ENCODE results near the gene SFSWAP.

Gene SFSWAP

DNA sequence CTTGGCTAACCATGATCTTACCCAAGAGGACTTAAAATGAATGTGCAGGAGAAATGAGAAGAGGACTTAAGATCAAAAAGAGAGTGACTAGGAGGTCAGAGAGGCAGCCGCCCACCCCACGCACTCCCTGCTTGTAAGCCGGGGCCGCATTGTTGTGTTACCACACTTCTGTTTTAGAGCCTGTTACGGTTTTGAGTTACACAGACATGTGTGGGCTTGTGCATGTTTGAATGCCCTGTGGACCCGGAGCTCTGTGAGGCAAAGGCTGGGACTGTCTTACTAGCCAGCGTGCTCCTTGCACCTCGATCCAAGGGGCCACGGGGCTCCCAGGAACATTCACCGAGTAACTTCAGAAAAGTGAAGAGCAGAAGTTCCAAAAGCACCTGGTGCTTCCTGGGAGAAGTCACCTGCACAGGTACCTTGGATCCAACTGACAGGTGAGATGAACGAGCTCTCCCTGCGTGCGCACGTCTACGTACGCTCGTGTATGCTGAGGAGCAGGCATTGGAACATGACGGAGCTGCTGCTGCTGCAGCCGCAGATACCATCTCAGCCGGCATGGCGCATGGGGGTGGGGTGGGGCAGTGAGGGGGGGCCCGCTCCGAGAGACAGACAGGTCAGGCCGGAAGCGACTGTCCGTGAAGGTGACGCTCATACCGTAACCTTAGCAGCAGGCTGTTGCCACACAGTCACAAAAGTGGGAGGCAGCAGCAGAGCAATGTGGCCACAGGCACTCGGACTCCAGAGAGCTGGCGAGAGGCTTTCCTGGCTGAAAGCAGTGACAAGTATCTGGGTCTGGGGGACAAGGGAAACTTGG is 23.7 kb downstream of the SFSWAP start:
- H3K4me2 ChIP-seq (ENCODE audit: low read length), result no peak overlapping the region
- H3K9me2 ChIP-seq (replicated peaks; ENCODE audit: control insufficient read depth, low read length), result no peaks in the 10 kb centered on the region
- peaks cover 5% of the 10 kb centered on the region; the same call in 1 of the 2 replicates for H3F3A ChIP-seq (ENCODE audit: control insufficient read depth, insufficient read depth)
- no peak overlapping the region for H3K4me3 ChIP-seq (ENCODE audit: low read length)
- peaks cover 77% of the 10 kb centered on the region for H3K36me3 ChIP-seq (ENCODE audit: control insufficient read depth, low read length)
- TF ChIP-seq EZH2phosphoT487 (IDR thresholded peaks at IDR 0.05; ENCODE audit: borderline replicate concordance, low read length), result no peak
- H3K9me3 ChIP-seq (ENCODE audit: control insufficient read depth, insufficient read depth, low read length), result no peaks in the 10 kb centered on the region
- H3K79me2 ChIP-seq (ENCODE audit: control insufficient read depth, low read length), result 0 out of 2 replicates have a peak, but pooled peaks cover 3% of the 10 kb centered on the region
- H4K20me1 ChIP-seq (ENCODE audit: control insufficient read depth, insufficient read depth, low read depth, low read length), result no peaks in the 10 kb centered on the region
- no peaks in the 10 kb centered on the region for H3K27me3 ChIP-seq (ENCODE audit: control insufficient read depth, low read length)
- H3K4me1 ChIP-seq (ENCODE audit: control insufficient read depth, low read length), result no peaks in the 10 kb centered on the region
- H3K27ac ChIP-seq (ENCODE audit: low read depth, low read length), result no peak overlapping the region

DNA sequence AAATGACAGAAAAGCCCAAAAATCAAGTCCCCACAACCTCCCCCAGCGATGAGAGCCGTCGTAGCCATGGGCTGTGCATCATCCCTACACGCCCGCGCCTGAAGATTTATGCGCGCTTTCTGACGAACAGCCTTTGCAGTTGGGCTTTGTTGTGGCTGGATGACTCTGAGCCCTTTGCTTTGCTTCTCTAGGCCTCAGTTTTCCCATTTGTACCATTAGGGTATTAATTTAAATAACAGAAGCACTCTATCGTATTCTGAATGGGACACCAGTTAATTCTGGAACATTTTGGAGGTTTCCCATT is 24.2 kb downstream of the SFSWAP start:
- H3K36me3 ChIP-seq (ENCODE audit: control insufficient read depth, low read length), result peaks cover 77% of the 10 kb centered on the region

DNA sequence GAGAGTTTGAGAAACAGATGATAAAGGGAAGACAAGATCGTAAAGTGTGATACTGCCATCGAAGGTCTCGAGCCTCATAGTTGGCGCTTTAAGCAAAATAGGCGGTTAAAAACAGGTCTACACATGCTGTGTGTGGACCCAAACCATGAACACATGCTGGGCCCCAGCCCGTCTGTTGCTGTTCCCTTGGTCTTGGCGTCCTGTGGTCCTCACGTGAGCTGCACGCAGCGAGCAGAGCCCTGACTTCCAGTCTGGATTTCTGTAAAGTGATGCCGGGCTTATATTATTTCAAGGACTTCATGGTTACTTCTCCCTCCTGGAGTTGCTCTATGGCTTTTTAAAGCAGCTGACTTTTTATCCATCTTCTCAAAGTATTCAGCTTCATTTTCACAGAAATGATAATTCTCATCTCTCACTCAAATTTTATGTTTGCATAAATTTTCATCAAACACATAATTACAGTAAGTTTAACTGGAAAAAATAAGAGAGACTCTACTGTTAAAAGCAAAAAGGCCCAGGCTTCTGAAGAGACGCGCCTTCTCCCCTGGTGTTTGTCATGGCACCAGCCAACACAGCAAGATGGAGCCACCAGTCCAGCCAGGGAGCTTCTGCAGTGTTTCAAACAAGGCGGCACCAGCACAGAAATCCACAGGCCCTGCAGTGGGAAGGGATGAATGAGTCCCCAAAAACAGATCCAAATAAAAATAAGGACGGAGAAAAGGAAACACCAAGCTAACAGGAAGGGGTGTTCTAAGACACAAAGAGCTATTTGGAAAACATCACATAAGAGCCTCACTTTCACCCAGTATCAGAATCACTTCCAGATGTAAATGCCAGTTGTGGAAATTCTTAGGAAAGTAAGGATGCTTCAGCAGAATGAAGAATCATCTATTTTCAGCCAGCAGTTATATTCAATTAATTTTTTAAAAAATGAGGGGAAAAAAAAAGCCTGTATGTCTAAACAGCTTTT is 24.9 kb downstream of the SFSWAP start:
- Histone ChIP-seq H3F3A (ENCODE audit: control insufficient read depth, insufficient read depth) (peaks cover 5% of the 10 kb centered on the region; the same call in 1 of the 2 replicates), H3K36me3 (ENCODE audit: control insufficient read depth, low read length) (peaks cover 76% of the 10 kb centered on the region), H3K27me3 (ENCODE audit: control insufficient read depth, low read length) (no peaks in the 10 kb centered on the region), H3K9me3 (ENCODE audit: control insufficient read depth, insufficient read depth, low read length) (no peaks in the 10 kb centered on the region), H4K20me1 (ENCODE audit: control insufficient read depth, insufficient read depth, low read depth, low read length) (no peaks in the 10 kb centered on the region), H3K79me2 (ENCODE audit: control insufficient read depth, low read length) (0 out of 2 replicates have a peak, but pooled peaks cover 3% of the 10 kb centered on the region), H3K4me2 (ENCODE audit: low read length) (no peak overlapping the region), H3K27ac (ENCODE audit: low read depth, low read length) (no peak overlapping the region), H3K9me2 (replicated peaks; ENCODE audit: control insufficient read depth, low read length) (no peaks in the 10 kb centered on the region), H3K4me1 (ENCODE audit: control insufficient read depth, low read length) (no peaks in the 10 kb centered on the region), H3K4me3 (ENCODE audit: low read length) (no peak overlapping the region)
- no peak for TF ChIP-seq EZH2phosphoT487 (IDR thresholded peaks at IDR 0.05; ENCODE audit: borderline replicate concordance, low read length)
- TF ChIP-seq, protein P1, sequence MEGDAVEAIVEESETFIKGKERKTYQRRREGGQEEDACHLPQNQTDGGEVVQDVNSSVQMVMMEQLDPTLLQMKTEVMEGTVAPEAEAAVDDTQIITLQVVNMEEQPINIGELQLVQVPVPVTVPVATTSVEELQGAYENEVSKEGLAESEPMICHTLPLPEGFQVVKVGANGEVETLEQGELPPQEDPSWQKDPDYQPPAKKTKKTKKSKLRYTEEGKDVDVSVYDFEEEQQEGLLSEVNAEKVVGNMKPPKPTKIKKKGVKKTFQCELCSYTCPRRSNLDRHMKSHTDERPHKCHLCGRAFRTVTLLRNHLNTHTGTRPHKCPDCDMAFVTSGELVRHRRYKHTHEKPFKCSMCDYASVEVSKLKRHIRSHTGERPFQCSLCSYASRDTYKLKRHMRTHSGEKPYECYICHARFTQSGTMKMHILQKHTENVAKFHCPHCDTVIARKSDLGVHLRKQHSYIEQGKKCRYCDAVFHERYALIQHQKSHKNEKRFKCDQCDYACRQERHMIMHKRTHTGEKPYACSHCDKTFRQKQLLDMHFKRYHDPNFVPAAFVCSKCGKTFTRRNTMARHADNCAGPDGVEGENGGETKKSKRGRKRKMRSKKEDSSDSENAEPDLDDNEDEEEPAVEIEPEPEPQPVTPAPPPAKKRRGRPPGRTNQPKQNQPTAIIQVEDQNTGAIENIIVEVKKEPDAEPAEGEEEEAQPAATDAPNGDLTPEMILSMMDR (IDR thresholded peaks at IDR 0.05; ENCODE audit: low read depth, low read length, poor library complexity, severe bottlenecking), result no peak

More for the DNA sequence above, 24.2 kb downstream of the SFSWAP start:
- Histone ChIP-seq H3K79me2 (ENCODE audit: control insufficient read depth, low read length) (0 out of 2 replicates have a peak, but pooled peaks cover 3% of the 10 kb centered on the region), H3K4me1 (ENCODE audit: control insufficient read depth, low read length) (no peaks in the 10 kb centered on the region), H3K27ac (ENCODE audit: low read depth, low read length) (no peak overlapping the region), H3K9me3 (ENCODE audit: control insufficient read depth, insufficient read depth, low read length) (no peaks in the 10 kb centered on the region), H3K4me3 (ENCODE audit: low read length) (no peak overlapping the region), H3K4me2 (ENCODE audit: low read length) (no peak overlapping the region), H4K20me1 (ENCODE audit: control insufficient read depth, insufficient read depth, low read depth, low read length) (no peaks in the 10 kb centered on the region), H3K27me3 (ENCODE audit: control insufficient read depth, low read length) (no peaks in the 10 kb centered on the region), H3K9me2 (replicated peaks; ENCODE audit: control insufficient read depth, low read length) (no peaks in the 10 kb centered on the region), H3F3A (ENCODE audit: control insufficient read depth, insufficient read depth) (peaks cover 5% of the 10 kb centered on the region; the same call in 1 of the 2 replicates)
- TF ChIP-seq, protein P1 (IDR thresholded peaks at IDR 0.05; ENCODE audit: low read depth, low read length, poor library complexity, severe bottlenecking), result no peak
